GM12878 (cell line): ENCODE measurements around the gene SP3. TPM values are rescaled to one million over a fixed set of nuclear protein-coding genes. Genes with fewer than 3 reads are reported as not detected.

ENCODE experiments used
- EP300 ChIP-seq, 2 experiments: fragments of 150-350 bp in 1 of 2; IDR thresholded peaks; 2 replicates each; pipeline ENCODE4 v1.6.1; 2011 to 2012; ENCODE audit warnings: low read depth in 2 of 2, low read length in 2 of 2, borderline replicate concordance in 1 of 2, improper control_type of control experiment in 1 of 2, inconsistent platforms in 1 of 2; ENCODE audit not compliant: control insufficient read depth in 1 of 2
- ESRRA ChIP-seq: IDR thresholded peaks from 2 replicates; pipeline ENCODE4 v1.6.1; 2012; ENCODE audit warnings: mild to moderate bottlenecking, low read length, improper control_type of control experiment
- IKZF1 ChIP-seq: fragments of 450-650 bp; conservative IDR thresholded peaks from 2 replicates; pipeline ENCODE4 v1.6.1; 2017; ENCODE audit warnings: antibody characterized with exemption, mild to moderate bottlenecking
- POLR2A ChIP-seq: IDR thresholded peaks from 2 replicates; pipeline ENCODE4 v1.6.1; 2011; ENCODE audit warnings: low read depth, mild to moderate bottlenecking, low read length
- POU2F2 ChIP-seq: IDR thresholded peaks from 3 replicates; pipeline ENCODE4 v1.6.1; 2011; ENCODE audit warnings: low read depth, mild to moderate bottlenecking, low read length, borderline replicate concordance
- SMC3 ChIP-seq: IDR thresholded peaks from 2 replicates; pipeline ENCODE4 v1.6.1; 2011; ENCODE audit warnings: low read length, improper control_type of control experiment, borderline replicate concordance
- TBL1XR1 ChIP-seq: IDR thresholded peaks from 2 replicates; pipeline ENCODE4 v1.6.1; 2012; ENCODE audit warnings: low read depth, low read length, improper control_type of control experiment
- ZBED1 ChIP-seq: IDR thresholded peaks from 2 replicates; pipeline ENCODE4 v1.6.1; 2016; ENCODE audit warnings: borderline replicate concordance
- ZNF622 ChIP-seq: fragments of 450-650 bp; IDR thresholded peaks from 2 replicates; pipeline ENCODE4 v1.6.1; 2017; ENCODE audit warnings: mild to moderate bottlenecking, inconsistent platforms
- polyA plus RNA-seq, 11 experiments: library from polyadenylated mRNA; depleted of rRNA in 4 of 11; unstranded in 6 of 11; stranded (reverse) in 5 of 11; fragments of >200 nt; fragmentation: Nextera tagmentation in 4 of 11; fragmentation: Illumina TruSeq in 1 of 11; extraction: Ambion mirVana in 4 of 11; extraction: Trizol in 1 of 11; gene quantifications; 1 replicate in 1 of 11; 2 replicates in 10 of 11; pipeline versions ENCODE4 v1.2.1 to v1.2.3, GENCODE V29; 2011 to 2016; ENCODE audit warnings: inconsistent platforms in 2 of 11, missing spikeins in 2 of 11, low read depth in 1 of 11
- total RNA-seq, 4 experiments: library from RNA; depleted of rRNA in 3 of 4; stranded (reverse); fragments of >200 nt in 3 of 4; fragmentation: Illumina TruSeq in 1 of 4; extraction: Trizol in 1 of 4; gene quantifications; 2 replicates each; pipeline versions ENCODE4 v1.2.1 to v1.2.3, GENCODE V29; 2013 to 2021
- TF ChIP-seq, protein P1 (sequence below): fragments of 450-650 bp; formaldehyde crosslinking; IDR thresholded peaks from 2 replicates; pipeline ENCODE4 v1.4.0; 2022; ENCODE audit warnings: mild to moderate bottlenecking, moderate library complexity
- TF ChIP-seq, protein P2 (sequence below): fragments of 450-650 bp; IDR thresholded peaks from 2 replicates; pipeline ENCODE4 v1.6.1; 2017; ENCODE audit warnings: low read depth, mild to moderate bottlenecking, moderate library complexity
- TF ChIP-seq, protein P3 (sequence below): fragments of 450-650 bp; IDR thresholded peaks from 2 replicates; pipeline ENCODE4 v1.6.1; 2016; ENCODE audit warnings: mild to moderate bottlenecking, moderate library complexity, borderline replicate concordance
- TF ChIP-seq, protein P4 (sequence below): IDR thresholded peaks from 2 replicates; pipeline ENCODE4 v1.6.1; 2012; ENCODE audit warnings: low read depth, low read length, improper control_type of control experiment
- TF ChIP-seq, protein P5 (sequence below): IDR thresholded peaks from 2 replicates; pipeline ENCODE4 v1.6.1; 2012; ENCODE audit warnings: low read length, inconsistent platforms
- TF ChIP-seq, protein P6 (sequence below): IDR thresholded peaks from 2 replicates; pipeline ENCODE4 v1.6.1; 2011; ENCODE audit warnings: low read depth, low read length, improper control_type of control experiment, borderline replicate concordance
- TF ChIP-seq, protein P7 (sequence below): fragments of 450-650 bp; IDR thresholded peaks from 2 replicates; pipeline ENCODE4 v1.6.1; 2017; ENCODE audit warnings: borderline replicate concordance

The SP3 gene
- total and polyA plus RNA-seq, 10 of the 15 experiments (the other 5 are each of a cell fraction or from before 2014, with no cell fraction given), result 9.9 to 87.6 (median 52.4) TPM

DNA sequence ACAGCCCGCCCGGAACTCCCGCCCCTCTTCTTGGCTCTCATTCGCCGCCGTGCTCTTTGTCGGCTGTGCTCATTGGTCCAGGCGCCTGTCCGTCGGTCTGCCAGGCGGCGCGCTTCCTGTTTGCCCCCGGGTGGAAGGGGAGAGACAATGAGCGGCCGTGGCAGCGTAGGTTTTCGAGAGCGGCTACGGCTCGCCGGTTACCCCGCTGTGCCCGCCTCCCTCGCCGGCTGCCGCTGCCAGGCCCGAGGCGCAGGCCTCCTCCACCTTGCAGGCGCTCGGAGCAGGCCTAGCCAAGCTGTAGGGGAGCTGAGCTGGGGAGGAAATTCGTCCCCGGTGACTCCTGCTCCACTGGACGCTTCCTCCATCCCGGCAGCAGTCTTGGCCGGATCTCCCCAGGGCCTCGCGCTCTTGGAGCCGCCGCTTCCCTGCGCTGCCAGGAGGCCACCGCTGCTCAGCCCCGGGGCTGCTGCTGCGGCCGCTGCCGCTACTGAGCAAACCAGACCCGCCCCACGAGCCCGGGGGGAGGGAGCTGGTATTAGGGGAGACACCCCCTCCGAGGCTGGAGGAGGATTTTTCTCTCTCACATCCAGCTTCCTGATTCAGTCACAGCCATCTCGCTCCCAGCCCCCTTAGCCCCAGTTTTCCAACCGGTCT lies at the start of gene SP3 (continued):
- TF ChIP-seq, protein P1, sequence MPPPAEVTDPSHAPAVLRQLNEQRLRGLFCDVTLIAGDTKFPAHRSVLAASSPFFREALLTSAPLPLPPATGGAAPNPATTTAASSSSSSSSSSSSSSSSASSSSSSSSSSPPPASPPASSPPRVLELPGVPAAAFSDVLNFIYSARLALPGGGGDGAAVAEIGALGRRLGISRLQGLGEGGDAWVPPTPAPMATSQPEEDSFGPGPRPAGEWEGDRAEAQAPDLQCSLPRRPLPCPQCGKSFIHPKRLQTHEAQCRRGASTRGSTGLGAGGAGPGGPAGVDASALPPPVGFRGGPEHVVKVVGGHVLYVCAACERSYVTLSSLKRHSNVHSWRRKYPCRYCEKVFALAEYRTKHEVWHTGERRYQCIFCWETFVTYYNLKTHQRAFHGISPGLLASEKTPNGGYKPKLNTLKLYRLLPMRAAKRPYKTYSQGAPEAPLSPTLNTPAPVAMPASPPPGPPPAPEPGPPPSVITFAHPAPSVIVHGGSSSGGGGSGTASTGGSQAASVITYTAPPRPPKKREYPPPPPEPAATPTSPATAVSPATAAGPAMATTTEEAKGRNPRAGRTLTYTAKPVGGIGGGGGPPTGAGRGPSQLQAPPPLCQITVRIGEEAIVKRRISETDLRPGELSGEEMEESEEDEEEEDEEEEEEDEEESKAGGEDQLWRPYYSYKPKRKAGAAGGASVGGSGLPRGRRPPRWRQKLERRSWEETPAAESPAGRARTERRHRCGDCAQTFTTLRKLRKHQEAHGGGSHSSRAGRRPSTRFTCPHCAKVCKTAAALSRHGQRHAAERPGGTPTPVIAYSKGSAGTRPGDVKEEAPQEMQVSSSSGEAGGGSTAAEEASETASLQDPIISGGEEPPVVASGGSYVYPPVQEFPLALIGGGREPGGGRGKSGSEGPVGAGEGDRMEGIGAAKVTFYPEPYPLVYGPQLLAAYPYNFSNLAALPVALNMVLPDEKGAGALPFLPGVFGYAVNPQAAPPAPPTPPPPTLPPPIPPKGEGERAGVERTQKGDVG (CRISPR knock-in tag), result no peak
- TF ChIP-seq, protein P2, sequence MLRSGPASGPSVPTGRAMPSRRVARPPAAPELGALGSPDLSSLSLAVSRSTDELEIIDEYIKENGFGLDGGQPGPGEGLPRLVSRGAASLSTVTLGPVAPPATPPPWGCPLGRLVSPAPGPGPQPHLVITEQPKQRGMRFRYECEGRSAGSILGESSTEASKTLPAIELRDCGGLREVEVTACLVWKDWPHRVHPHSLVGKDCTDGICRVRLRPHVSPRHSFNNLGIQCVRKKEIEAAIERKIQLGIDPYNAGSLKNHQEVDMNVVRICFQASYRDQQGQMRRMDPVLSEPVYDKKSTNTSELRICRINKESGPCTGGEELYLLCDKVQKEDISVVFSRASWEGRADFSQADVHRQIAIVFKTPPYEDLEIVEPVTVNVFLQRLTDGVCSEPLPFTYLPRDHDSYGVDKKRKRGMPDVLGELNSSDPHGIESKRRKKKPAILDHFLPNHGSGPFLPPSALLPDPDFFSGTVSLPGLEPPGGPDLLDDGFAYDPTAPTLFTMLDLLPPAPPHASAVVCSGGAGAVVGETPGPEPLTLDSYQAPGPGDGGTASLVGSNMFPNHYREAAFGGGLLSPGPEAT, result no peak
- TF ChIP-seq, protein P3, sequence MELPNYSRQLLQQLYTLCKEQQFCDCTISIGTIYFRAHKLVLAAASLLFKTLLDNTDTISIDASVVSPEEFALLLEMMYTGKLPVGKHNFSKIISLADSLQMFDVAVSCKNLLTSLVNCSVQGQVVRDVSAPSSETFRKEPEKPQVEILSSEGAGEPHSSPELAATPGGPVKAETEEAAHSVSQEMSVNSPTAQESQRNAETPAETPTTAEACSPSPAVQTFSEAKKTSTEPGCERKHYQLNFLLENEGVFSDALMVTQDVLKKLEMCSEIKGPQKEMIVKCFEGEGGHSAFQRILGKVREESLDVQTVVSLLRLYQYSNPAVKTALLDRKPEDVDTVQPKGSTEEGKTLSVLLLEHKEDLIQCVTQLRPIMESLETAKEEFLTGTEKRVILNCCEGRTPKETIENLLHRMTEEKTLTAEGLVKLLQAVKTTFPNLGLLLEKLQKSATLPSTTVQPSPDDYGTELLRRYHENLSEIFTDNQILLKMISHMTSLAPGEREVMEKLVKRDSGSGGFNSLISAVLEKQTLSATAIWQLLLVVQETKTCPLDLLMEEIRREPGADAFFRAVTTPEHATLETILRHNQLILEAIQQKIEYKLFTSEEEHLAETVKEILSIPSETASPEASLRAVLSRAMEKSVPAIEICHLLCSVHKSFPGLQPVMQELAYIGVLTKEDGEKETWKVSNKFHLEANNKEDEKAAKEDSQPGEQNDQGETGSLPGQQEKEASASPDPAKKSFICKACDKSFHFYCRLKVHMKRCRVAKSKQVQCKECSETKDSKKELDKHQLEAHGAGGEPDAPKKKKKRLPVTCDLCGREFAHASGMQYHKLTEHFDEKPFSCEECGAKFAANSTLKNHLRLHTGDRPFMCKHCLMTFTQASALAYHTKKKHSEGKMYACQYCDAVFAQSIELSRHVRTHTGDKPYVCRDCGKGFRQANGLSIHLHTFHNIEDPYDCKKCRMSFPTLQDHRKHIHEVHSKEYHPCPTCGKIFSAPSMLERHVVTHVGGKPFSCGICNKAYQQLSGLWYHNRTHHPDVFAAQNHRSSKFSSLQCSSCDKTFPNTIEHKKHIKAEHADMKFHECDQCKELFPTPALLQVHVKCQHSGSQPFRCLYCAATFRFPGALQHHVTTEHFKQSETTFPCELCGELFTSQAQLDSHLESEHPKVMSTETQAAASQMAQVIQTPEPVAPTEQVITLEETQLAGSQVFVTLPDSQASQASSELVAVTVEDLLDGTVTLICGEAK, result peak; percentile 94
- TF ChIP-seq SMC3, result no peak
- TF ChIP-seq, protein P4, sequence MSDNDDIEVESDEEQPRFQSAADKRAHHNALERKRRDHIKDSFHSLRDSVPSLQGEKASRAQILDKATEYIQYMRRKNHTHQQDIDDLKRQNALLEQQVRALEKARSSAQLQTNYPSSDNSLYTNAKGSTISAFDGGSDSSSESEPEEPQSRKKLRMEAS, result peak; percentile 10; the same call in 1 of the 2 replicates
- TF ChIP-seq ESRRA, result no peak
- TF ChIP-seq, protein P5, sequence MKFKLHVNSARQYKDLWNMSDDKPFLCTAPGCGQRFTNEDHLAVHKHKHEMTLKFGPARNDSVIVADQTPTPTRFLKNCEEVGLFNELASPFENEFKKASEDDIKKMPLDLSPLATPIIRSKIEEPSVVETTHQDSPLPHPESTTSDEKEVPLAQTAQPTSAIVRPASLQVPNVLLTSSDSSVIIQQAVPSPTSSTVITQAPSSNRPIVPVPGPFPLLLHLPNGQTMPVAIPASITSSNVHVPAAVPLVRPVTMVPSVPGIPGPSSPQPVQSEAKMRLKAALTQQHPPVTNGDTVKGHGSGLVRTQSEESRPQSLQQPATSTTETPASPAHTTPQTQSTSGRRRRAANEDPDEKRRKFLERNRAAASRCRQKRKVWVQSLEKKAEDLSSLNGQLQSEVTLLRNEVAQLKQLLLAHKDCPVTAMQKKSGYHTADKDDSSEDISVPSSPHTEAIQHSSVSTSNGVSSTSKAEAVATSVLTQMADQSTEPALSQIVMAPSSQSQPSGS, result no peak
- TF ChIP-seq, protein P6, sequence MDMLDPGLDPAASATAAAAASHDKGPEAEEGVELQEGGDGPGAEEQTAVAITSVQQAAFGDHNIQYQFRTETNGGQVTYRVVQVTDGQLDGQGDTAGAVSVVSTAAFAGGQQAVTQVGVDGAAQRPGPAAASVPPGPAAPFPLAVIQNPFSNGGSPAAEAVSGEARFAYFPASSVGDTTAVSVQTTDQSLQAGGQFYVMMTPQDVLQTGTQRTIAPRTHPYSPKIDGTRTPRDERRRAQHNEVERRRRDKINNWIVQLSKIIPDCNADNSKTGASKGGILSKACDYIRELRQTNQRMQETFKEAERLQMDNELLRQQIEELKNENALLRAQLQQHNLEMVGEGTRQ, result no peak
- 0 out of 2 replicates have a peak, but pooled peaks have one; percentile 48 for TF ChIP-seq ZBED1
- no peak; a peak in 1 of 4 replicates for TF ChIP-seq EP300 (IDR thresholded peaks at IDR 0.05; ENCODE audit: borderline replicate concordance in 1 of 2, control insufficient read depth in 1 of 2, low read depth in 2 of 2, low read length in 2 of 2)
- peak; percentile 36; the same call in 1 of the 2 replicates for TF ChIP-seq TBL1XR1
- TF ChIP-seq ZNF622, result no peak
- TF ChIP-seq, protein P7, sequence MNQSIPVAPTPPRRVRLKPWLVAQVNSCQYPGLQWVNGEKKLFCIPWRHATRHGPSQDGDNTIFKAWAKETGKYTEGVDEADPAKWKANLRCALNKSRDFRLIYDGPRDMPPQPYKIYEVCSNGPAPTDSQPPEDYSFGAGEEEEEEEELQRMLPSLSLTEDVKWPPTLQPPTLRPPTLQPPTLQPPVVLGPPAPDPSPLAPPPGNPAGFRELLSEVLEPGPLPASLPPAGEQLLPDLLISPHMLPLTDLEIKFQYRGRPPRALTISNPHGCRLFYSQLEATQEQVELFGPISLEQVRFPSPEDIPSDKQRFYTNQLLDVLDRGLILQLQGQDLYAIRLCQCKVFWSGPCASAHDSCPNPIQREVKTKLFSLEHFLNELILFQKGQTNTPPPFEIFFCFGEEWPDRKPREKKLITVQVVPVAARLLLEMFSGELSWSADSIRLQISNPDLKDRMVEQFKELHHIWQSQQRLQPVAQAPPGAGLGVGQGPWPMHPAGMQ, result no peak
- peak; percentile 88 for TF ChIP-seq POLR2A
- TF ChIP-seq POU2F2, result peak; percentile 3; the same call in 1 of the 3 replicates
- peak; percentile 83 for TF ChIP-seq IKZF1
